ENCODE results near the gene IGLON5. TPM values are rescaled to one million over a fixed set of nuclear protein-coding genes. Genes with fewer than 3 reads are reported as not detected.
A peak's percentile ranks its signal among the peaks of the same experiment; 100 is the strongest.

Gene IGLON5
- total RNA-seq, 1 experiment from 2014 or later: 18.2 TPM

DNA sequence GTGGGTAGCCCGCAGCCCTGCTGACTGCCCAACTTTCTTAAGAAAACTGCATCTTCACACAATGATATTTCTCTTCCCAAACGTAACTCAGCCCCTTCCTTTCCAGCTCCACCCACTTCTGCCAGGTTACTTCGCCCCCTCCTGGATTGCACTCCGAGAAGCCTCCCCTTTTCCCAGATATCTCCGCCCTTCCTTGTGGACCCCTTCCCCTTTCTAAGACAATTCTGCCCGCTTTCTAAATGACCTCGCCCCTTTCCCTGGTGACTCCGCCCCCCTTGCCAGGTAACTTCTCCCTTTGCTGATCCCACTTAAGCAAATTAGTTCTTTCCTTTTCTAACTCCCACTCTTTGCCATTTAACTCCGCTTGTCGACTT is 27.9 kb downstream of the IGLON5 start:
- no peaks in the 10 kb centered on the region; the same call in 1 of the 2 replicates for H3K36me3 ChIP-seq (replicated peaks; ENCODE audit: control insufficient read depth, insufficient read depth, low read length)
- peak; percentile 90 for DNase-seq
- peak overlapping the region; percentile 79 for H3K4me3 ChIP-seq (ENCODE audit: insufficient read depth, low read depth, low read length)
- H3K27me3 ChIP-seq (ENCODE audit: control insufficient read depth, insufficient read depth, low read length): peaks cover 9% of the 10 kb centered on the region

DNA sequence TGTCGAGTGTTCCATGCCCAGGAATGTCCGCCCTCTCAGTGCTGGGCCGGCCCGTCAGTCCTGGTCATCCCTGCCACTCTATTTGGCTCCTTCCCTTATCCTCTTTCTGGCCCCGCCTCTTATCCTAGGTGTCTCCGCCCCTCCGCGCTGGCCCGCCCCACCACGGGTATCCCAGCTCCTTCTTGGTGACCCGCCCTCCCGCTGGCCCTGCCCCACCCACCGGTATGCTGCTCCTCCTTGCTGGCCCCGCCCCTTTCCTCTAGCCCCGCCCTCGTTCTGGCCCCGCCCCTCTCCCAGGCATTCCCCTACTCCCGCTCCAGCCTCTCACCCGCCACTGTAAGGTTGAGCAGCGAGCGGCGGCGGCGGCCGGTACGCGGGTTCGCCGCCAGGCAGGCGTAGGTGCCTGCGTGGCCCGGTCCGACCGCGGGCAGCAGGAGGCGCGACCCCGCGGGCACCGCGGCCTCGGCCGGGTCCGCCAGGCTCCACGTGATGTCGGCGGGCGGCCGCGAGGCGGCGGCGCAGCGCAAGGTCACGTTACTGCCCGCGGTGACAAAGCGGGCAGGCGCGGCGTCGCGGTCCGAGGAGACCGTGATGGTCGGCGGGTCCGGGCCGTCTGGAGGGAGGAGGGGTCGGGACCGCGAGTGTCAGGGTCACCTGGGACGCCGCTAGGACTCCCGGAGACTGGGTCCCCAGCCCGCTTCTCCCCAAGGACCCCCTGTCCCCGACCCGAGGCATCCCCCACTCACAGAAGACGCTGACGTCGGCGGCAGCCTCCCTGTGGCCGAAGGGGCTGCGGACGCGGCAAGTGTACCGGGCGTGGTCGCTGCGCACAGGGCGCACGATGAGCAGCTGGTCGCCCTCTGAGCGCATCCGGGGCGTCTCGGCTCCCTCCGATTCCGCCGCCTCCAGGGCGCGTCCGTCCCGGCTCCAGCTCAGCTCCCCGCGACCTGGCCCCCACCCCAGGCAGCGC is 28.5 kb downstream of the IGLON5 start:
- Histone ChIP-seq H3K4me3 (ENCODE audit: insufficient read depth, low read depth, low read length) (peak overlapping the region; percentile 79), H3K27me3 (ENCODE audit: control insufficient read depth, insufficient read depth, low read length) (peaks cover 9% of the 10 kb centered on the region), H3K36me3 (replicated peaks; ENCODE audit: control insufficient read depth, insufficient read depth, low read length) (no peaks in the 10 kb centered on the region; the same call in 1 of the 2 replicates)
- peak; percentile 99 for DNase-seq

DNA sequence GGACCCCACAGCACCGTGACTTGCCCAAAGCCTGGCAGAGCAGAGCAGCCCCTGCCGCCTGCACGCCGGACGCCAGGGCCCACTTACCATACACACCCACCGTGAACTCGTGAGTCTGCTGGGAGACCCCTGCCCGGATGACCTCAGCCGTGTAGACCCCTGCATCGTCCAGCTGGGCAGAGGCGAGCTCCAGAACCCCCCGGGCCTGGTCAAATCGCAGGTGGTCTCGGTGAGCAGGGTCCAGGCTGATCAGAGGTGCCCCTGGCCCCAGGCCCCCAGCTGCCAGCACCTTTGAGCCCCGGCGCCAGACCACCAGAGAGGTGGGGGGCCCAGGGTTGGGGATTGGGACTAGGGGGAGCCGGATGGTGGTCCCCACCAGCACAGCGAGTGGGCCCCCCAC is 29.6 kb downstream of the IGLON5 start:
- no peaks in the 10 kb centered on the region; the same call in 1 of the 2 replicates for H3K36me3 ChIP-seq (replicated peaks; ENCODE audit: control insufficient read depth, insufficient read depth, low read length)
- H3K27me3 ChIP-seq (ENCODE audit: control insufficient read depth, insufficient read depth, low read length): peaks cover 9% of the 10 kb centered on the region
- no peak for DNase-seq
- H3K4me3 ChIP-seq (ENCODE audit: insufficient read depth, low read depth, low read length): no peak overlapping the region

- H3K4me3 ChIP-seq (ENCODE audit: insufficient read depth, low read depth, low read length): no peak within 1 kb of the TSS
- DNase-seq: no peak
These were observed 30.6 kb downstream of the IGLON5 start, which contains the start of gene VSIG10L for GRCh38 chr19:51341976-51342580. Gene VSIG10L (minus strand): TSS chr19:51342139. CDS start chr19:51342124, 15 bp downstream.

GRCh38 chr19:51342631-51343569 is 31.5 kb downstream of the IGLON5 start:
- Histone ChIP-seq H3K27me3 (ENCODE audit: control insufficient read depth, insufficient read depth, low read length) (peaks cover 9% of the 10 kb centered on the region), H3K36me3 (replicated peaks; ENCODE audit: control insufficient read depth, insufficient read depth, low read length) (no peaks in the 10 kb centered on the region; the same call in 1 of the 2 replicates), H3K4me3 (ENCODE audit: insufficient read depth, low read depth, low read length) (no peak overlapping the region)
- no peak for DNase-seq

More at GRCh38 chr19:51341976-51342580, 30.6 kb downstream of the IGLON5 start, which contains the start of gene VSIG10L:
- peaks cover 9% of the 10 kb centered on the region for H3K27me3 ChIP-seq (ENCODE audit: control insufficient read depth, insufficient read depth, low read length)
- no peaks in the 10 kb centered on the region; the same call in 1 of the 2 replicates for H3K36me3 ChIP-seq (replicated peaks; ENCODE audit: control insufficient read depth, insufficient read depth, low read length)

DNA sequence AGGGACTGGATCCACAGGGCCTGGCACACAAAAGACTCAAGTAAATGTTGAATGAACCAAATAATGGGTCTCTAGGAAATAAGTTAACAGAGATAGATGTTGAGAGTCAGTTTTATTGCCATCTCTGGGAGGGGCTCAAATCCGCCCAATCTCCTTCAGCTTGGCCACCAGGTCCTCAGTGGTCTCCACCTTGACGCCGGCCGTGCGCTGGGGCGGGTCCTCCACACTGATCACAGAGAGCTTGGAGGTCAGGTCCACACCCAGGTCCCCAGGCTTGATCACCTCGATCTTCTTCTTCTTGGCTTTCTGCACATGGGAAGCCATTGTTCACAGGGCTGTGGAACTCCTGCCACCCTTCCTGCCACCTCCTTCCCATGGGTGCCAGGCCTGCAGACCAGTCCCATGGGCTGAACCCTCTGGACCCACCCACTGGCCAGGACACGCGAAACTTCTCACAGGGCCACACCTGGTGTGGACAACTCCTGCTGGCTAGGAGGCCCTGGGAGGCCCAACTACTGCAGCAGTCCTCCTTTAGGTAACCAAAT is 33.7 kb downstream of the IGLON5 start:
- H3K36me3 ChIP-seq (replicated peaks; ENCODE audit: control insufficient read depth, insufficient read depth, low read length): peaks cover 2% of the 10 kb centered on the region

GRCh38 chr19:51346742-51347141 is 35.3 kb downstream of the IGLON5 start:
- H3K4me3 ChIP-seq (ENCODE audit: insufficient read depth, low read depth, low read length): no peak overlapping the region
- peak; percentile 71 for DNase-seq
- peaks cover 2% of the 10 kb centered on the region for H3K36me3 ChIP-seq (replicated peaks; ENCODE audit: control insufficient read depth, insufficient read depth, low read length)
- H3K27me3 ChIP-seq (ENCODE audit: control insufficient read depth, insufficient read depth, low read length): peaks cover 1% of the 10 kb centered on the region; the same call in 1 of the 2 replicates

More for the DNA sequence above, 33.7 kb downstream of the IGLON5 start:
- no peak for DNase-seq
- peaks cover 9% of the 10 kb centered on the region for H3K27me3 ChIP-seq (ENCODE audit: control insufficient read depth, insufficient read depth, low read length)
- no peak overlapping the region for H3K4me3 ChIP-seq (ENCODE audit: insufficient read depth, low read depth, low read length)

DNA sequence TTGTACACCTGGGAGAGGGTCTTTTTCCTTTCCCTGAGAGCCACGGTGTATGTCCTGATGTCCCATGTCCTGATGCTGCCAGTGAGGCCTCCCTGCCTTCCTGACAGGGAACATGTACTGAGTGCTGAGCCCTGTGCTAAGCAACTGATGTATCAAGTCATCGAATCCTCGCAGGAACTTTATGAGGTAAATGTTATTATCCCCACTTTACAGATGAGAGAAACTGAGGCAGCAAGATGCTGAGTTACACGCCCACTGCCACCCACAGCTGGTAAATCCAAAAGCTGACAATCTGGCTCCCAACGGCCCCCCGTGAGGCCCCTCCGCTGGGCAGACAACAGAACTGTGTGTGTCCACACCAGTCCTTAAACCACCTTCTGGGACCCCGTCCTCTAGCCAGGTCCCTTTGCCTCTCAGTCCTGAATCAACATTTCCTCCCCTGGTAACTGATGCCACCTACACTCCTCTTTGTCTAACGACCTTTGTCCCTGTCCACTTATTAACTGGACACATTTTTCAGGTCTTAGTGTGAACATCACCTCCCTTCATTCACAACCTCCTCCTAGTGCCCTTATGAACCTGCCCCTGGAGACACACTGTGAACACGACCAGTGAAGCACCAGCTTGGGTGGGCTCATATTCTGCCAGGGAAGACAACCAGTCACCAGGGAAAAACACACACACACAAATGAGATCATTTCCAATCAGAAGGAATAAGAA is 35.9 kb downstream of the IGLON5 start:
- H3K27me3 ChIP-seq (ENCODE audit: control insufficient read depth, insufficient read depth, low read length): no peaks in the 10 kb centered on the region
- no peak overlapping the region for H3K4me3 ChIP-seq (ENCODE audit: insufficient read depth, low read depth, low read length)
- peaks cover 2% of the 10 kb centered on the region for H3K36me3 ChIP-seq (replicated peaks; ENCODE audit: control insufficient read depth, insufficient read depth, low read length)
- no peak for DNase-seq

GRCh38 chr19:51351266-51351990 is 40.0 kb downstream of the IGLON5 start:
- H3K27me3 ChIP-seq (ENCODE audit: control insufficient read depth, insufficient read depth, low read length): no peaks in the 10 kb centered on the region
- H3K4me3 ChIP-seq (ENCODE audit: insufficient read depth, low read depth, low read length): no peak overlapping the region
- DNase-seq: no peak

DNA sequence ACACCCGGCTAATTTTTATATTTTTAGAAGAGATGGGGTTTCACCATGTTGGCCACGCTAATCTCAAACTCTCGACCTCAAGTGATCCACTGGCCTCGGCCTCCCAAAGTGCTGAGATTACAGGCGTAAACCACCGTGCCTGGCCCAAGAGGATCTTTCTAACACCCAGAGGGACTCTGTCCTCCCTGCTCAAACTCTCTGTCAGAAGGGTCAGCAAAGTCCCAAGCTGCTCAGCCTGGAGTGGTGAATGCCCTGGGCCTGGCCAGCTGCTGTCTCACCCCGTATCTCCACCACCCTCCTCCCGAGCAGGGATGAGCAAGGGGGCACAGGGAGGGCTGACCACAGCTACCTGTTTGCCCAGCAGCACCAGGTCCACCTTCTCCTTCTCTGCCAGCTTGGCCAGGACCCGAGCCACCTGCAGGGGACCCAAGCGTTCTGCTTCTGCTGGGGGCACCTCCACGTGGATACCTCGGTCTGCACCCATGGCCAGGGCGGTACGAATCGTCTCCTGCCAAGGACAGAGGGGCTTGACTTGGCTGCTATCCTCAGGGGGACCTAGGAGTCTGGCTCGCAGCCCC is 41.4 kb downstream of the IGLON5 start:
- Histone ChIP-seq H3K4me3 (ENCODE audit: insufficient read depth, low read depth, low read length) (no peak overlapping the region), H3K36me3 (replicated peaks; ENCODE audit: control insufficient read depth, insufficient read depth, low read length) (peaks cover 2% of the 10 kb centered on the region), H3K27me3 (ENCODE audit: control insufficient read depth, insufficient read depth, low read length) (no peaks in the 10 kb centered on the region)
- DNase-seq: no peak

More at GRCh38 chr19:51351266-51351990, 40.0 kb downstream of the IGLON5 start:
- peaks cover 2% of the 10 kb centered on the region for H3K36me3 ChIP-seq (replicated peaks; ENCODE audit: control insufficient read depth, insufficient read depth, low read length)

DNA sequence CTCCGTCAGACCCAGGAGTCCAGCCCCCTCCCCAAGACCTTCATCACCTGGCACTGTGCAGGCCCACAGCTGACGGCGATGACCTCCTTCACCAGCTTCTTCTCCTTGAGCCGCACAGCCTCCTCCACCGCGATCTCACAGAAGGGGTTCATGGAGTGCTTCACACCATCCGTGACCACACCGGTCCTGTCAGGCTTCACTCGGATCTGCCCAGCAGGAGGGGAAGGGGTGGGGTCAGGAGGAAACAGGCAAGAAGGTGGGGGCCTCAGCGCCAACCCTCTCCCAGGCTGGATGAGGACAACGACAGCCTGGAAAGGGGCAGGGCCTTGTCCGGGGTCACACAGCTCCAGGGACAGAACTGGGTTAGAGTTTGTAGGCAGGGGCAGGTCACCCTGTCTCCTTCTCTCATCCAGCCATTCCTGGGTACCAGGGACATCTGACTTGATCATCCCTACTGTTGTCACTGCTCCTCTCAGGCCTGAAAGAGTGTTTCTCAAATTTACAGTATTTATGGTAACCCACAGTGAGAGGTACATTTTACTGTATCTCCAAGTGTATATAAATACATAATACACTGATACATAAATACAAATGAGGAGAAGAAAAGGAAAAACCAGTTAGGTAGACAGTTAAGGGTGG is 42.8 kb downstream of the IGLON5 start:
- no peak overlapping the region for H3K4me3 ChIP-seq (ENCODE audit: insufficient read depth, low read depth, low read length)
- H3K27me3 ChIP-seq (ENCODE audit: control insufficient read depth, insufficient read depth, low read length): no peaks in the 10 kb centered on the region
- DNase-seq: peak; percentile 60
- peaks cover 2% of the 10 kb centered on the region for H3K36me3 ChIP-seq (replicated peaks; ENCODE audit: control insufficient read depth, insufficient read depth, low read length)

DNA sequence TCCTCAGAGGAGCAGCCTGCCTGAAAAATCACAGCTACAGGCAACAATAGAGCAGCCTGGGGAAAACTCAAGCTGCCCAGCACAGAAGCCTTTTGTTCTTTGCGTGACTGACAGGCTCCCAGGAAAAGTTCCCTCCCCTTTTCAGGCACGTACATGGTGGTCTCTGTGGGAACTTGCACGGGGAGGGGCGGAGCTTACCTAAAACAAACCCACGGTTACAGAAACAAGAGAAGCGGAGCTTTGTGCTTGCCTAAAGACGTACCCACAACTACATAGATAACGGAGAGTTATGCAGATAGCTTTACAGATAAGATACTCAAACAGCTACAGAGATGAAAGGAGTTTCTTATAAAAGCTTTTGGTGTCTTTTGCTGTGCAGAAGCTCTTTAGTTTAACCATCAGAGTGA is 43.3 kb downstream of the IGLON5 start:
- no peaks in the 10 kb centered on the region for H3K27me3 ChIP-seq (ENCODE audit: control insufficient read depth, insufficient read depth, low read length)
- DNase-seq: peak; percentile 88
- H3K4me3 ChIP-seq (ENCODE audit: insufficient read depth, low read depth, low read length): no peak overlapping the region
- peaks cover 2% of the 10 kb centered on the region for H3K36me3 ChIP-seq (replicated peaks; ENCODE audit: control insufficient read depth, insufficient read depth, low read length)

Measured in H7 (cell line).